GM12878 (cell line): Measurements from ENCODE around the gene ANO10. TPM values are rescaled to one million over a fixed set of nuclear protein-coding genes. Genes with fewer than 3 reads are reported as not detected.

ENCODE experiments used
- ATAC-seq: fragments of 200-7000 bp; cut with Tn5 transposase; 3 replicates; pipeline ENCODE4 v1.9.1; 2020; ENCODE audit warnings: mild to moderate bottlenecking, moderate library complexity
- Bru-seq: library from RNA; stranded (reverse); fragments of 400-500 nt; gene quantifications from one replicate; lab custom pipeline; 2021; lab: Mats Ljungman, UMichigan
- BruChase-seq, 2 experiments: library from RNA; stranded (reverse); fragments of 400-500 nt; gene quantifications; one replicate each; lab custom pipeline; 2021; lab: Mats Ljungman, UMichigan
- BruUV-seq: library from RNA; stranded (reverse); fragments of 400-500 nt; replicated peaks from 2 replicates; lab custom pipeline; 2021; lab: Mats Ljungman, UMichigan
- CTCF ChIA-PET: fragments of 300-600 bp; sonication (Branson Sonifier 250); formaldehyde crosslinking; extraction: SDS; loops from one replicate; lab custom pipeline; 2021; ENCODE audit warnings: inconsistent platforms; lab: Yijun Ruan, JAX
- POLR2A ChIA-PET: fragments of 350-600 bp; formaldehyde crosslinking; extraction: SDS; loops from one replicate; lab custom pipeline; 2021; ENCODE audit warnings: inconsistent platforms; lab: Charles Lee
- RAD21 ChIA-PET: fragments of 300-600 bp; sonication (Branson Sonifier 250); formaldehyde crosslinking; loops from one replicate; lab custom pipeline; 2023; ENCODE audit warnings: antibody characterized with exemption; ENCODE audit not compliant: unreplicated experiment; lab: Charles Lee
- SMC1A ChIA-PET: fragments of 300-600 bp; sonication (Branson Sonifier 250); formaldehyde crosslinking; loops from one replicate; lab custom pipeline; 2023; ENCODE audit not compliant: unreplicated experiment, uncharacterized antibody; lab: Charles Lee
- DNase-seq: peaks from one replicate; pipeline ENCODE4 v3.0.0-alpha.2; 2011; ENCODE audit warnings: low read depth, low spot score
- FAIRE-seq: peaks from 3 replicates; lab custom pipeline; 2011; peaks lifted over from hg19 to GRCh38; lab: Jason Lieb, UNC
- H2AFZ ChIP-seq: 2 replicates; pipeline ENCODE4 v1.6.0; 2011; ENCODE audit warnings: low read depth, low read length, control low read depth; ENCODE audit not compliant: control insufficient read depth
- H3K27ac ChIP-seq: 2 replicates; pipeline ENCODE4 v1.5.1; 2011; ENCODE audit warnings: control low read depth; ENCODE audit not compliant: control insufficient read depth, insufficient read depth
- H3K27me3 ChIP-seq, 2 experiments: replicated peaks in 1 of 2; 2 replicates each; pipeline versions ENCODE4 v1.6.0 to v1.6.1; 2011; ENCODE audit warnings: low read length in 1 of 2; ENCODE audit not compliant: control insufficient read depth in 2 of 2, insufficient read depth in 2 of 2
- H3K36me3 ChIP-seq, 2 experiments: 2 replicates each; pipeline ENCODE4 v1.5.1; 2011; ENCODE audit warnings: low read length in 1 of 2; ENCODE audit not compliant: control insufficient read depth in 2 of 2, insufficient read depth in 2 of 2
- H3K4me1 ChIP-seq: 2 replicates; pipeline ENCODE4 v1.6.1; 2011; ENCODE audit warnings: mild to moderate bottlenecking, low read length, moderate library complexity, mixed read lengths; ENCODE audit not compliant: control insufficient read depth, insufficient read depth
- H3K4me2 ChIP-seq: 2 replicates; pipeline ENCODE4 v1.6.0; 2011; ENCODE audit warnings: control low read depth; ENCODE audit not compliant: control insufficient read depth, insufficient read depth
- H3K4me3 ChIP-seq: fragments of 200-600 bp; sonication (generic); 2 replicates; pipeline ENCODE4 v1.5.1; 2016
- H3K79me2 ChIP-seq: 2 replicates; pipeline ENCODE4 v1.6.0; 2011; ENCODE audit warnings: low read length; ENCODE audit not compliant: control insufficient read depth, insufficient read depth
- H3K9ac ChIP-seq: 2 replicates; pipeline ENCODE4 v1.8.0; 2011; ENCODE audit warnings: low read length, control low read depth, mixed read lengths; ENCODE audit not compliant: control insufficient read depth, insufficient read depth
- H3K9me3 ChIP-seq: replicated peaks from 3 replicates; pipeline ENCODE4 v1.5.1; 2011; ENCODE audit warnings: mild to moderate bottlenecking, low read length; ENCODE audit not compliant: control insufficient read depth, insufficient read depth
- H4K20me1 ChIP-seq: 2 replicates; pipeline ENCODE4 v1.6.0; 2011; ENCODE audit not compliant: control insufficient read depth, insufficient read depth
- CREB1 ChIP-seq: IDR thresholded peaks from 2 replicates; pipeline ENCODE4 v1.6.1; 2012; ENCODE audit warnings: low read depth, mild to moderate bottlenecking, inconsistent platforms
- HCFC1 ChIP-seq: fragments of 150-350 bp; IDR thresholded peaks from 2 replicates; pipeline ENCODE4 v1.6.1; 2014; ENCODE audit warnings: low read length
- MAX ChIP-seq: IDR thresholded peaks from 2 replicates; pipeline ENCODE4 v1.6.1; 2012; ENCODE audit warnings: low read depth, low read length, improper control_type of control experiment
- NFYA ChIP-seq: IDR thresholded peaks from 2 replicates; pipeline ENCODE4 v1.6.1; 2011; ENCODE audit warnings: low read depth, mild to moderate bottlenecking, low read length, improper control_type of control experiment, borderline replicate concordance
- PBX3 ChIP-seq: IDR thresholded peaks from 2 replicates; pipeline ENCODE4 v1.6.1; 2011; ENCODE audit warnings: mild to moderate bottlenecking, low read depth, low read length, moderate library complexity; ENCODE audit not compliant: insufficient replicate concordance
- POLR2A ChIP-seq: IDR thresholded peaks from 2 replicates; pipeline ENCODE4 v1.6.1; 2011; ENCODE audit warnings: low read depth, mild to moderate bottlenecking, low read length
- POLR2AphosphoS2 ChIP-seq: IDR thresholded peaks from 2 replicates; pipeline ENCODE4 v1.6.1; 2011; ENCODE audit warnings: low read depth, mild to moderate bottlenecking, low read length, improper control_type of control experiment, moderate library complexity
- RAD51 ChIP-seq: fragments of 450-650 bp; IDR thresholded peaks from 2 replicates; pipeline ENCODE4 v1.6.1; 2016; ENCODE audit warnings: moderate library complexity, mild to moderate bottlenecking, inconsistent platforms
- RUNX3 ChIP-seq: IDR thresholded peaks from 2 replicates; pipeline ENCODE4 v1.6.1; 2012; ENCODE audit warnings: low read length, inconsistent platforms
- SP1 ChIP-seq: IDR thresholded peaks from one replicate; pipeline ENCODE4 v1.6.1; 2011; ENCODE audit warnings: low read depth, low read length
- SUPT20H ChIP-seq: IDR thresholded peaks from 2 replicates; pipeline ENCODE4 v1.6.1; 2011; ENCODE audit warnings: low read depth, mild to moderate bottlenecking, low read length, moderate library complexity, borderline replicate concordance; ENCODE audit not compliant: control insufficient read depth
- TAF1 ChIP-seq: IDR thresholded peaks from 2 replicates; pipeline ENCODE4 v1.6.1; 2011; ENCODE audit warnings: mild to moderate bottlenecking, low read depth, low read length, borderline replicate concordance
- ZBTB40 ChIP-seq: fragments of 450-650 bp; IDR thresholded peaks from 2 replicates; pipeline ENCODE4 v1.6.1; 2016; ENCODE audit warnings: mild to moderate bottlenecking, moderate library complexity, borderline replicate concordance
- WGBS: methylation state at CpG from one replicate; pipeline ENCODE4 v1.1.6; 2016; ENCODE audit warnings: low lambda C conversion rate; ENCODE audit not compliant: insufficient replicate concordance, insufficient coverage; ENCODE audit errors: missing lambda C conversion rate; 5-methylcytosine and 5-hydroxymethylcytosine counted together
- in situ Hi-C: fragments of 300-500 bp; cut with MboI; formaldehyde crosslinking; loops from 9 replicates; pipeline ENCODE4 v1.14.3; 2018; ENCODE audit warnings: mixed read lengths
- intact Hi-C: fragments of 100-400 bp; cut with micrococcal nuclease; formaldehyde crosslinking; loops from one replicate; pipeline ENCODE4 v1.14.2; 2022; ENCODE audit not compliant: unreplicated experiment
- long read RNA-seq, 2 experiments: library from polyadenylated mRNA; unstranded; transcript quantifications; one replicate each; pipeline ENCODE4 v2.0.0, GENCODE V29; 2019 to 2020
- polyA minus RNA-seq, 3 experiments: library from RNA; depleted of rRNA, polyadenylated mRNA; stranded (reverse); fragments of >200 nt; gene quantifications; 2 replicates each; pipeline ENCODE4 v1.2.3, GENCODE V29; 2011
- polyA plus RNA-seq, 11 experiments: library from polyadenylated mRNA; depleted of rRNA in 4 of 11; unstranded in 6 of 11; stranded (reverse) in 5 of 11; fragments of >200 nt; fragmentation: Nextera tagmentation in 4 of 11; fragmentation: Illumina TruSeq in 1 of 11; extraction: Ambion mirVana in 4 of 11; extraction: Trizol in 1 of 11; gene quantifications; 1 replicate in 1 of 11; 2 replicates in 10 of 11; pipeline versions ENCODE4 v1.2.1 to v1.2.3, GENCODE V29; 2011 to 2016; ENCODE audit warnings: inconsistent platforms in 2 of 11, missing spikeins in 2 of 11, low read depth in 1 of 11
- total RNA-seq, 4 experiments: library from RNA; depleted of rRNA in 3 of 4; stranded (reverse); fragments of >200 nt in 3 of 4; fragmentation: Illumina TruSeq in 1 of 4; extraction: Trizol in 1 of 4; gene quantifications; 2 replicates each; pipeline versions ENCODE4 v1.2.1 to v1.2.3, GENCODE V29; 2013 to 2021

ANO10 gene
- total RNA-seq (2013; cell fraction: nucleolus; rRNA removed), result 9.8 and 12.7 TPM in 2 replicates
- 1.1 and 2.8 TPM in 2 replicates for total RNA-seq (2014; rRNA removed)
- total RNA-seq (2014; rRNA removed; fragmentation: Illumina TruSeq; extraction: Trizol), result 1.3 and 1.5 TPM in 2 replicates
- 1.6 and 2.8 TPM in 2 replicates for total RNA-seq (2021)
- polyA plus RNA-seq (2011; ENCODE audit: low read depth), result 0.77 TPM
- polyA plus RNA-seq (2011; rRNA removed), result 21.9 and 37.1 TPM in 2 replicates
- polyA plus RNA-seq (2011; cell fraction: cytosol; rRNA removed), result 15.0 and 15.2 TPM in 2 replicates
- polyA plus RNA-seq (2011; cell fraction: nucleus; rRNA removed), result 13.8 and 17.2 TPM in 2 replicates
- 0.72 and 1.3 TPM in 2 replicates for polyA plus RNA-seq (2012)
- 2.0 and 4.5 TPM in 2 replicates for polyA plus RNA-seq (2014; fragmentation: Illumina TruSeq; extraction: Trizol)
- under 1 TPM; 0.29 to 0.37 TPM for polyA plus RNA-seq (2014; fragmentation: Nextera tagmentation; extraction: Ambion mirVana)
- polyA plus RNA-seq (2014; rRNA removed), result 0.90 and 1.0 TPM in 2 replicates
- 1 to 10 TPM; 2.0 to 2.9 TPM for polyA plus RNA-seq (2016; fragmentation: Nextera tagmentation; extraction: Ambion mirVana)
- polyA minus RNA-seq (2011; rRNA and poly(A)+ RNA removed), result 41.0 and 42.5 TPM in 2 replicates
- polyA minus RNA-seq (2011; cell fraction: cytosol; rRNA and poly(A)+ RNA removed), result 8.3 and 10.8 TPM in 2 replicates
- polyA minus RNA-seq (2011; cell fraction: nucleus; rRNA and poly(A)+ RNA removed), result 28.5 and 43.5 TPM in 2 replicates
- Bru-seq, nascent RNA, result percentile 64 among the genes with signal in this experiment
- BruChase-seq, experiment 1, labeled RNA remaining after a 6-hour chase, result percentile 59 among the genes with signal in this experiment
- percentile 59 among the genes with signal in this experiment for BruChase-seq, experiment 2, labeled RNA remaining after a 2-hour chase
- long read RNA-seq, experiment 1, transcript ANO10-201 (13 exons, 3,212 nt), result major isoform, 12 of 34 reads
- long read RNA-seq, experiment 1, partial matches to known transcripts, result 13 of 34 reads
- long read RNA-seq, experiment 1, other reads (novel, unspliced or antisense), result 8 of 34 reads
- long read RNA-seq, experiment 2, partial matches to known transcripts, result 9 of 78 reads
- long read RNA-seq, experiment 2, other reads (novel, unspliced or antisense), result 65 of 78 reads

- H3K9ac ChIP-seq, result peak within 1 kb of the TSS; percentile 58; the same call in 1 of the 2 replicates
- peak within 1 kb of the TSS; percentile 93 for H2AFZ ChIP-seq
- H3K27ac ChIP-seq, result no peak within 1 kb of the TSS
- POLR2A ChIA-PET, result interaction anchor here (0.5 to 2.1 kb wide), 4 partner anchors 68 to 420 kb away, joined by 3 to 20 read pairs (median 3); partner anchors contain the start of gene ABHD5
- FAIRE-seq (peak; percentile 94), DNase-seq (peak; percentile 88), ATAC-seq (peak; percentile 96)
- no peaks in the 10 kb centered on the region for H3K9me3 ChIP-seq
- in situ Hi-C loops, result no loop called here
- BruUV-seq, result no TSS peak
- H3K4me1 ChIP-seq, result no peaks in the 10 kb centered on the region
- H3K4me3 ChIP-seq, result peak within 1 kb of the TSS; percentile 64
- CTCF ChIA-PET, result interaction anchor here (0.6 to 0.7 kb wide), 3 partner anchors 80 to 147 kb away, joined by 3 read pairs; no protein-coding TSS in a partner anchor
- H3K36me3 ChIP-seq, result no peaks in the 10 kb centered on the region
- SMC1A ChIA-PET, result interaction anchor here (1.9 kb wide), 1 partner anchor 13 kb away, joined by 4 read pairs; no protein-coding TSS in a partner anchor
- 2% methylated on average over 55 of the region's 80 CpGs for WGBS
- no peaks in the 10 kb centered on the region for H4K20me1 ChIP-seq
- H3K27me3 ChIP-seq, result no peaks in the 10 kb centered on the region
- RAD21 ChIA-PET, result no interaction called here
- peak within 1 kb of the TSS; percentile 99 for H3K4me2 ChIP-seq
- intact Hi-C loops, result no loop called here
- no peaks in the 10 kb centered on the region for H3K79me2 ChIP-seq
- TF ChIP-seq CREB1, result 0 out of 2 replicates have a peak, but pooled peaks have one; percentile 6
- peak; percentile 40 for TF ChIP-seq SP1
- 0 out of 2 replicates have a peak, but pooled peaks have one; percentile 42 for TF ChIP-seq POLR2AphosphoS2
- no peak for TF ChIP-seq SUPT20H
- peak; percentile 11; the same call in 1 of the 2 replicates for TF ChIP-seq RUNX3
- TF ChIP-seq ZBTB40, result no peak
- TF ChIP-seq PBX3, result peak; percentile 93
- TF ChIP-seq NFYA, result no peak
- 0 out of 2 replicates have a peak, but pooled peaks have one; percentile 13 for TF ChIP-seq TAF1
- TF ChIP-seq RAD51, result peak; percentile 47; the same call in 1 of the 2 replicates
- peak; percentile 62 for TF ChIP-seq MAX
- no peak for TF ChIP-seq HCFC1
- no peak for TF ChIP-seq POLR2A
These were observed at the start of gene ANO10 for GRCh38 chr3:43621656-43622432. Gene ANO10 (minus strand): TSS chr3:43622011. CDS start chr3:43605852, 16,159 bp downstream.
